NCI-H2196 (cell line): Measurements from ENCODE around the gene FAM53B.

Experiments used
- DNase-seq: peaks from one replicate; lab custom pipeline; 2025; ENCODE audit not compliant: unreplicated experiment; lab: John Stamatoyannopoulos, UW

The FAM53B gene

GRCh38 chr10:124681626-124682552 is 62.3 kb downstream of the FAM53B start:
- no peak for DNase-seq

- no peak for DNase-seq
Measured at GRCh38 chr10:124681091-124681490, 63.1 kb downstream of the FAM53B start.

DNA sequence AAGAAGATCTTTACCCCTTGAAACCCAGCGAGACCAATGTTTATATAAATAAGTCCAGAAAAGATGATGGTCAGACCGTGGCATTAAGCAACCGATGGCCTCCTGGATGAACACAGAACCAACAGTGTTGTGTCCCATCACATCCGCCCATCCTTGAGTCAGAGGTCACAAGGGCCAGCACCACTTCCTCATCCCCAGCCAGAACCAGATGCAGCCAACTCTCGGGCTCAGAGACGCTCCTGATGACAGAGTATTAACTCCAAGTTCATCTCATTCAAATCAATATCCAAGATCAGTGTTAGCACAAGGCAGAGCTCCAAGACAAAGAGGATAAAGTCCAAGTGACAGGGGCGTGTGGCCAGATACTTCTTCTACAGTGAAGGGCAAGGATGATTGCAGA is 63.5 kb downstream of the FAM53B start:
- DNase-seq, result no peak

GRCh38 chr10:124679401-124679800 is 64.8 kb downstream of the FAM53B start:
- no peak for DNase-seq

- no peak for DNase-seq
Measured at GRCh38 chr10:124678557-124679240, 65.5 kb downstream of the FAM53B start.

GRCh38 chr10:124677749-124678556 is 66.2 kb downstream of the FAM53B start:
- DNase-seq, result no peak

DNA sequence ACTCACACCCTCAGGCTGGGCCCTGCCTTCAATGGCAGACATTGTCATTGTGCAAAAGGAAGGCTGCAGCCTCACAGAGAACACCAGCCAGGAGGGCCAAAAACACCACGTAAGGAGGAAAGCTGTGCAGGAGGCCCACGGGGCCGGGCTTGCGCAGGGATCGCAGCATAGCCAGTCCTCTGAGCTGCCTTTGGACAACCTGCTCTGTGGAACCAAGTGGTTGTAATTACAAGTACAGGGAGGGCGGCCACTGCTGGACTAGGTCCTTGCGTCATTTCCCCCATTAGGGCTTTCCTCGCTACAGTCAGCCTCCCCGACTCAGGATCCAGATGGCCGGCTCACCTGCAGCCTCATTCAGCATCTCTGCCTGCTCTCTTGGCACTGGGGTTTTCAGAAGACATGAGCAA is 66.9 kb downstream of the FAM53B start:
- DNase-seq, result no peak

DNA sequence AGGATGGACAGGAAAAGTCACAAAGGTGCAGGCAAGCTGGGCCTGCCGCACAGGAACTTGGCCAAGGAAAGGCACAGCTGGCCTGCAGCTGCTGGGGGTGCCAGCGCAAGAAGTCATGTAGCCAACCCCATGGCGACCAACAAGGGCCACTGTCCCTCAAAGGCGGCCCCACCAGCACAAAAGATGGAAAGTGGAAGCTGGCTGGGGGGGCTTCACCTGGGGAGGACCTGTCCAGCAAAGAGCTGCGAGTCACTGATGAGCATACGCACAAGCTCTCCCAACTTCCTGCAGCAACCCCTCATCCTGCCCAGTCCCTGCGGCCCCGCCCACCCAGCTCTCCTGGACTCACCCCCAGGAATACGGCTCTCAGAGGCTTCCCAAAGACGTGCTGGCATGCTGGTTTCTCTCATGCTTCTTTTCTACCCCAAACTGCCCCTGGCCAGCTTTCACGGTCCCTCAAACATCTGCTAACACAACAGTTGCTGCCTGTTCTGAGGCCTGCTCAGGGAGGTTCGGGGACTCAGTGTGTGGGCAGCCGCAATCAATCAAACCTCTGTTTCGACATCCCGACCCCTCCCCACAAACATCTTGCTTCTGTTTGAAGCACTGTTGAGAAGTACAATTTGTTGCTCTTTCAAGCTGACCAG is 67.6 kb downstream of the FAM53B start:
- DNase-seq, result no peak

GRCh38 chr10:124675824-124676223 is 68.4 kb downstream of the FAM53B start:
- DNase-seq, result no peak

DNA sequence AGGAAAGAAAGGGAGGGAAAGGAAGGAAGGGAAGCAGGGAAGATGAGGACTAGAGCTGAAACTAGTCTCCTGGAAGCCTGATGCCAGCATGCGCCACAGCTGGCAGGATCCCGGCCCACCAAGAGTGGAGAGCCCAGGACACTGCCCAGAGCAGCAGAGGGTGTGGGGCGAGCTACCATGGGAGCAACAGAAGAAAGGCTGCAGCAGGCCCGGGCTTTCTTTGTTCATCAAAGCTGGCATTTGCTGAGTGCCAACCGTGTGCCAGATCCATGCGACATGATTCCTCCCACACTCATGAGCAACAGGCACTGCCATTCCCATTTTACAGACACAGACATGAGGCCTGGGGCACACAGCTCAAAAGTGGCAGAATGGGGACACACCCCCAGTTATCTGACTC is 68.9 kb downstream of the FAM53B start:
- no peak for DNase-seq

DNA sequence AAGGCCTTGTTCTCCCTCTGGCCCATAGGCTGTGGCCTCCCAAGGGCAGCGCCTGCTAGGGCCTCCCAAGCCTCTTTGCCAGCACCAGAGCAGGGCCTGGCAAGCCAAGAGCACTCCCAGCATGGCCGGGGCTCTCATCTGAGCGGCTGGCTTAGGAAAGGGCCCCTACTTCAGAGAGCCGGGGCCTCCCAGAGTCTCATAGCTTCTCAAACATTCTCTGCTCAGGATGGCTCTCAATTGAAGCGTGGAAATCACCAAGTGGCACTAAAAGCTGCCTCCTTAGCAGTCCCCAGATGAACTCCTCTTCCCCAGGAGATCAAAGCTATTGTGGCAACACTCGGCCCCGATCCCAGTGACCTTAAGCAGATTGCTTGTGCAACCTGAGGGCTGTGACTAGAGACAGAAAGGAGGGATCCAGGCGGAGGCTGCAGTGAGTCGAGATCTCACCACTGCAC is 69.4 kb downstream of the FAM53B start:
- DNase-seq, result no peak

GRCh38 chr10:124672181-124672638 is 72.0 kb downstream of the FAM53B start:
- no peak for DNase-seq

DNA sequence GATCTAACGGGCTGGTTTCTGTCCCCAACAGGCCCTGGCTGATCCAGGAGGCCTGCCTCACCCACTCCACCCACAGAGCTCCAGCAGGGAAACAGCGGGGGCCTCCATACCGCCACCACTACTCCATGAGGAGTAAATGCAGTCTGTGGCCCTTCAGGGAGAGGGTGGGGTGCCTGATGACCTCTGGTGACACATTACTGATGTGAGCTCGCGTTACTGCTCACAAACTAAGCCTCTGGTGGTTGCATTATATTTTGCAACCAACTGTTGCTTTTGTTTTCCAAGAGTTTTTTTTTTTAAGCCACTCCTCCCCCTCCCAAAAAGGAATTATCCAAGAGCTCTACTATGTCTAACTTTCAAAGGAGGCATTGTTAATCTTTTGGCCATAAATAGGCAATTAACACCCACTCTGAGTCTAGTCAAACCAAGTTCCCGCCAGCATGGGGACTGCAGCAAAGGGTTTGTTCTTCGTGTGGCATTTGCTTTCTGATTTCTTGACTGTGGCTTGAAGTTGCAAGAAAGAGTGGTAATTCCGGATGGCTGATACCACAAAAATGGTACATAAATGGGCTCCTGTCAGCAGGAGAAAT is 72.6 kb downstream of the FAM53B start:
- DNase-seq, result no peak

- no peak for DNase-seq
Measured at GRCh38 chr10:124670849-124671248, 73.3 kb downstream of the FAM53B start.

DNA sequence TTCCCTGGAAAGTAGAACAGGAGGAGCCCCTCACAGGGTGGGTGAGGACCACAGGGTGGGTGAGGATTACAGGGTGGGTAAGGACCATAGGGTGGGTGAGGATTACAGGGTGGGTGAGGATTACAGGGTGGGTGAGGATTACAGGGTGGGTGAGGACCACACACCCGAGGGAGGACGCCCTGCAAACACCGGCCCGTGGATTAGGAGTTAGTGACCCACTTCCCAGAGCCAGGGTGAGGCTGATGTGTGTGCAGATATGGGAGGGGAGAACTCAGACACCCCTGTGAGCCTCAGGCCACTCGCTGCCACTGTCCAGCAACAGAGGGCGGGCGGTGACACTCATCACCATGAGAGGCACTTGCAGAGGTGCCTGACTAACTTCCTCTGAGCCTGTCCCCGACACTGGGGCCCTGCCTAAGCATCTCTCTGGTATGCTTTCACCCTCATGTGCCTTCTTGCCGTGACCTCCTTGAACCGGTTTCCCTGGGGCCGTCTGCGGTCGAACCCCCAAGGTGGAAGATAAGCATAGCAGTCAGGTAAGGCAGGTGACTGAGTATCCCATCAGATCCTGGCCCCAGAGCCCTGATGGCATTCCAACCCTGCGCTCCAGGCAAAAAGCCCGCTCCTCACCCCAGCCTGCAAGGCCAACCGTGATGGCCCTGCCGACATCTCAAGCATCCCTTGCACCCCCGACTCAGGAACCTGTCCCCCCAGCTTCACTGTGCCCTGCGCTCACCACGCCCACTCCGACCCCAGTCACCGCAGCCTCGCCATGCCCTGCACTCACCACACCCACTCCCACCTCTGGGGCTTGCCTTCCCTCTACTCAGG is 74.1 kb downstream of the FAM53B start:
- no peak for DNase-seq

DNA sequence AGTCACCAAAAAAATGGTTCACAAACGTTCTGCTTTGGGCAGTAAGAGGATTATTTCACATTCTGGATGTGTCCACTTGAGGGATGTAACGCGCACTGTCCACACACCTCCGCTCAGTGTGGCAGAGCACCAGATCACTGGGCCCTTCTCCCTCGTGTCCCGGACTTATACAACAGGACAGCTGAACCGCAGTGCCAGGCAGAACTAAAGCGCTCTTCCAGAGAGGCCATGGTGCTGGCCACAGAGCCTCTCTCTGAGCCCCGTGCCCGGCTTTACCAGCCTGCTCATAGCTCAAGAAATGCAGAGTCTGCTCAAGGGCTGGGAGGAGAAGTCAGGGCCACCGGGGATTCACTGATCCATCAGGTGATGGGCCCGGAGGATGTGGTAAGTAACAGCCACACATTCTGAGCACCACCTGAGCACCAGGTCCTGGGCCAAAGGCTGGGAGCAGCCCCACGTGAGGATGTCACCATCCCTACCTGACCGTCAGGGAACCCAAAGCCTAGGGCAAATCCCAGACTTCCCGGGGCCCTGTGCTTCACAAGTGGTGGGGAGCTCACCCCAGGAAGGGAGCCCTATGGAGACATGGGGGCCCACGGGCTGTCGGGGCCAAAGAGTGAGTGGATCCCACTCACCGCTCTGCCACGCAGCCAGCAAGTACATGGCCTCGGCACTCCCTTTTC is 74.9 kb downstream of the FAM53B start:
- DNase-seq, result no peak

- no peak for DNase-seq
Measured at GRCh38 chr10:124668517-124669051, 75.6 kb downstream of the FAM53B start.

GRCh38 chr10:124667425-124668345 is 76.5 kb downstream of the FAM53B start:
- no peak for DNase-seq
